SJSA1 (cell line): ENCODE data around the gene ESRRB. TPM values are rescaled to one million over a fixed set of nuclear protein-coding genes. Genes with fewer than 3 reads are reported as not detected.
A peak's percentile ranks its signal among the peaks of the same experiment; 100 is the strongest.
"Not testable (repeated sequence)": the region's sequence is repeated elsewhere in the genome, so short reads cannot be mapped to it uniquely, and the experiment has no call there.

Source experiments
- DNase-seq, 2 experiments: peaks; one replicate each; pipeline ENCODE4 v3.0.0-alpha.2; 2015 to 2020; ENCODE audit warnings: low spot score in 2 of 2, low read depth in 1 of 2
- H3K27ac ChIP-seq: fragments of 250-450 bp; sonication (Bioruptor Pico); 2 replicates; pipeline ENCODE4 v1.5.1; 2020; ENCODE audit warnings: mild to moderate bottlenecking, moderate library complexity
- H3K27me3 ChIP-seq: fragments of 250-450 bp; sonication (Bioruptor Pico); replicated peaks from 2 replicates; pipeline ENCODE4 v1.5.1; 2020; ENCODE audit warnings: mild to moderate bottlenecking, moderate library complexity
- H3K36me3 ChIP-seq: fragments of 250-450 bp; sonication (Bioruptor Pico); 2 replicates; pipeline ENCODE4 v1.5.1; 2020; ENCODE audit warnings: mild to moderate bottlenecking
- H3K4me1 ChIP-seq: fragments of 250-450 bp; sonication (Bioruptor Pico); replicated peaks from 2 replicates; pipeline ENCODE4 v1.6.1; 2021; ENCODE audit warnings: mild to moderate bottlenecking
- H3K4me3 ChIP-seq: fragments of 250-450 bp; sonication (Bioruptor Pico); 2 replicates; pipeline ENCODE4 v1.5.1; 2020; ENCODE audit warnings: mild to moderate bottlenecking
- H3K9me3 ChIP-seq: fragments of 250-450 bp; sonication (Bioruptor Pico); replicated peaks from 2 replicates; pipeline ENCODE4 v1.5.1; 2020; ENCODE audit warnings: mild to moderate bottlenecking
- total RNA-seq: library from RNA; depleted of rRNA; stranded (reverse); fragments of >200 nt; shearing (Covaris generic); gene quantifications from 2 replicates; pipeline ENCODE4 v1.2.3, GENCODE V29; 2014

Gene ESRRB
- total RNA-seq, 1 experiment from 2014 or later = 0.03 TPM

DNA sequence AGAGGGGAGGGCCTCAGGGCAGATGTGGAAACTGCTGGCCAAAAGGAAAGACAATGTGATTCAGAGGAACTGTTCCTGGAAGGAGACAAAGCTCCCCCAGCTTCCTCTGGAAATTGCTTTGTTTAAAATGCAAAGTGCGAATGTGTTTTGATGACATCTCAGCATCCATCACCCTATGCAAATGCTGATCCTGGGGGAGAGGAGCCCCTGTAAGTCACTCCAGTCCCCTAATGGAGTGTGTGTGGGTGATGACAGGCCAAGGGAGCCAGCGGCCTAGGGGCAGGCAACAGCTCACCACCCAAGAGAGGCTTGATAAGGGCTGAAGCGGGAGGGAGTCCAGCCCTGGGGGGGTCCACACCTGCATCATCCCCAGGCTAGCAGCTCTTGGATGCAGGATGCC, 134.2 kb downstream of the ESRRB start:
- H3K4me3 ChIP-seq = no peak overlapping the region
- no peaks in the 10 kb centered on the region for H3K36me3 ChIP-seq
- DNase-seq = no peak
- no peaks in the 10 kb centered on the region for H3K27me3 ChIP-seq
- H3K4me1 ChIP-seq = no peaks in the 10 kb centered on the region
- H3K9me3 ChIP-seq = no peaks in the 10 kb centered on the region
- H3K27ac ChIP-seq = no peak overlapping the region

DNA sequence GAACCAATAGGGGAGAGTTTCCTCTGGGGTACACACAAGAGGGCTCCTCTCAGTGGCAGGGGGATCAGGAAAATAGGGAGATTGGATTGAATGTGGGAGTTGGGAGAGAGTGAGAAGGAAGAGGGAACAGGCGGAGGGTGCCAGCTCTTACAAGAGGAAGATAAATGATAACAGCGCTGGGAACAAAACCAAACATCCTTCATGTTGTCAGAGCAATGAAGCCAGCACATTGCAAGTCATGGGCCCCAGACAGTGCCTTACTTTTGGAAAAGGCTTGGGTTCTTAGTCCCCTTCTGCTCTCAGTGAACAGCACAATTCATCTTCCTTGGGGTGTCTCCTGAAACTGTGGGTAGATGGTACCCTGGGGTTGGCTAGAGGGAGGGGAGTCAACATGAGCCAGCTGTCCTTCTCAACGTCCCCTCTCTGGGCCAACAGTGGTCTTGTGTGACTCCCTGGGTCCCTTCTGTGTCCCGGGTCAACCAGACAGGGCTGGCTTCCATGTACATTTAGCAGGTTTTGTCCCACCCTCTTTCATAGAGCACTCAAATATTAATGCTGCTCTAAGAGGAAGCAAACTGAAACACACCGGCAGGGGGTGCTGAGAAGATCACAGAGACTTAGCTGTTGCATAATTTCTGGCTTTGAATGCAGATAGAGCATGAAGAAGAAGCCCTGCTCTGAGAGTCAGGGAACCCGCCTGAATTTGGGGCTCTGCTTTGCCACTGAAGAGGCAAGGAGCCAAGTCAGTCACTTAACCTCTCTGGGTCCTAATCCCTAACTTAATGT, 138.5 kb downstream of the ESRRB start:
- Histone ChIP-seq H3K9me3 (no peaks in the 10 kb centered on the region), H3K36me3 (no peaks in the 10 kb centered on the region), H3K4me1 (no peaks in the 10 kb centered on the region), H3K4me3 (no peak overlapping the region), H3K27ac (no peak overlapping the region), H3K27me3 (no peaks in the 10 kb centered on the region)
- DNase-seq = no peak

DNA sequence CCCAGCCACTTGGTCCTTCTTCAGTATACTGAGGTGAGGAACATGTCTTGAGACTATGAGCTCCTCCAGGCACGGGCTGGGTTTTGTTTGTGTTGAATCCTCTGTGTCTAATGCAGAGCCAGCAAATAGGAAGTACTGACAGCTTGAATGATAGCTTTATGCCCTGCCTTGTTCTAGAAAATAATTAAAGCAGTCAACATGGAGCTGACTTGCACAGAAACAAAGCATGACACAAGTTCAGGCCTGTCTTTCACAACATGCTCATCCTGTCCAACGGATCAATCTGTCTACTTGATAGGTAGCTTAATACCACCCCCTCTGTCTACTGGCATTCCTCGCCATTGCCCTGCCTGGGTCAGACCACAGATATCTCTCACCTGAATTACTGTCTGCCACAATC, 140.9 kb downstream of the ESRRB start:
- H3K4me1 ChIP-seq = no peaks in the 10 kb centered on the region
- no peak overlapping the region for H3K4me3 ChIP-seq
- no peaks in the 10 kb centered on the region for H3K27me3 ChIP-seq
- DNase-seq = no peak
- no peak overlapping the region for H3K27ac ChIP-seq
- no peaks in the 10 kb centered on the region for H3K36me3 ChIP-seq
- H3K9me3 ChIP-seq = no peaks in the 10 kb centered on the region

DNA sequence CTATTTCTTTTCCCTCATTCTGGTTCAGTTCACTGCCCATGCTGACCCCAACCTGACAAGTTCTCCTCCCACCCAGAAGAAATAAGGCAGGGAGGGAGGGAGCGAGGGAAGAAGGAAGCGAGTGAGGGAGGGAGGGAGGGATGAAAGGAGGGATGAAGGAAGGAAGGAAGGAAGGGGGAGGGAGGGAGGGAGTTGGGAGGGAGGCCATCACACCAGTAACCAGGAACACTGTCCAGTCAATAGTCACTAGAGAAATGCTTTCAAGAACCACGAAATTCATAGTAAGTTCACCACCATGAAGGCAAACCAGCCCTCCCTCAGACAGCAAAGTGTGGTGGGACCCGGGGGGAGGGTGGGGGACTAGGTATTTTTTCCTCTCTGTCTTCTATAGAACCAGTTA, 142.4 kb downstream of the ESRRB start:
- Histone ChIP-seq H3K9me3 (no peaks in the 10 kb centered on the region), H3K27ac (no peak overlapping the region), H3K36me3 (no peaks in the 10 kb centered on the region), H3K4me3 (no peak overlapping the region), H3K4me1 (no peaks in the 10 kb centered on the region), H3K27me3 (no peaks in the 10 kb centered on the region)
- DNase-seq = no peak

DNA sequence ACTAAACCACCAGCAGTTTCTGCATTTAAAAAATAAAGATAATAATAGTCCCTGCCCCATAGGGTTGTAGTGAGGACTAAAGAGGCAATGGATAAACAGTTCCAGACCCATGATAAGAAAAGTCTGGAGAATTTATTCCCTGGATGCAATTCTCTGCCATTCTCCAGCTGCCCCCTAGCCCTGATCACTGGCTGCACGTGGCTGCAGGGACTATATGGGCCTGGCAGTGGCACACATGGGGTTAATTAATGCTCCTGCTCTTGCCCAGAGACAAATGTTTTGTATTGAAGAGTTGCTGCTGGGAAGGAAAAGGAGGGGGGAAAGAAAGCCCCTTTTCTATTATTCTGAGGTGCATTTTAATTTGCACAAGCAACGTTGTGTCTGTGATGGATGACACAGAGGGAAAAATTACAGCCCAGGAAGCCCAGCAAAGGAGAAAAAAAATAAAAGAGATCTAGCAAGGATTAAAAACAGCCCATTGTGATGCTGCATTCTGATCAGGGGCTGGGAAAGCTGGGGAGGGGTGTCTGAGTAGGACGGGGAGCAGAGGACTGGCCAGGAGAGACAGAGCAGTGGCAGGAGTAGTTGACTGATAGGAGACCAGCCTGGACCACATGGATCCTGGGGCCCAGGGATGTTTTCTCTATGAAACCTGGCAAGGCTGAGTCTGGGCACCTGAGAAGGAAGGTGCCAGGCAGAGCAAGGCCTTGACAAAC, 149.3 kb downstream of the ESRRB start:
- no peak overlapping the region for H3K27ac ChIP-seq
- no peaks in the 10 kb centered on the region for H3K27me3 ChIP-seq
- no peaks in the 10 kb centered on the region for H3K9me3 ChIP-seq
- H3K4me1 ChIP-seq = no peaks in the 10 kb centered on the region
- DNase-seq = no peak
- no peak overlapping the region for H3K4me3 ChIP-seq
- no peaks in the 10 kb centered on the region for H3K36me3 ChIP-seq

DNA sequence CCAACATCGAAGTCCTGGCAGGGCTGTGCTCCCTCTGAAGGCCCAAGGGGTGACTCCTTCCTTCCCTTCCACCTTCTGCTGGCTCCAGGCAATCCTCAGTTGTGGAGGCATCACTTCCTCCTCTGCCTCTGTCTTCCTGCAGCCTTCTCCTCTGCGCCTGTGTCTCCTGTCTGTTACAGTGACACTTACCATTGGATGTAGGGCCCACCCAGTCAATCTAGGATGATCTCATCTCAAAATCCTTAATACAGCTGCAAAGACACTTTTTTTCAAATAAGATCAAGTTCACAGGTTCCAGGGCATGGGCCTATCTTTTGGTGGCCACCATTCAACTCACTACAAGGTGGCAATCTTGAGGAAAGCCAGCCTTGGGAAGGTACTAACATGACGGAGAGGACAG, 155.1 kb downstream of the ESRRB start:
- Histone ChIP-seq H3K4me1 (no peaks in the 10 kb centered on the region), H3K4me3 (no peak overlapping the region), H3K27me3 (no peaks in the 10 kb centered on the region), H3K36me3 (no peaks in the 10 kb centered on the region), H3K27ac (no peak overlapping the region), H3K9me3 (no peaks in the 10 kb centered on the region)
- no peak for DNase-seq

DNA sequence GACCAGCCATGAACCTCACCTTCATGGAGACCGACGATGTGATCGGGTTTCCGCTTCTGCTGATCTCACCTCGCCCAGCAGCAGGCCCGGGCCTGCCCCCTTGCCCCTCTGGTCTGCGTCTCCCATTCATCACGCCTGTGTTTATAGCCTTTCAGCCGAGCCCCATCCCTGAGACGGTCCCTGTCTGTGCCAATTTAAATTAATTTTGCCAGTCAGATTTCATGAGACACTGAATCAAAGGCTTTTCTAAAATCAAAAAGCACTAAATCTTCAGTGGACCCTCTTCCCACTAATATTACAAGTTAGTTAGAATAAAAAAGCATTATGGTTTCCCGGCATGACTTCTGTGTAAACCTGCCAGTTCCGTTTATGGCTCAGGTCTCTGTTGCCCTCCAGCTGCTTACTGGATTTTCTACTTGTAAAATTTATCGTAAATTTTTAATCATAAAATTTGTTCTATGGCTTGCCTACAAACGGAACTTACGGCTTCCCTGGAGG, 155.9 kb downstream of the ESRRB start:
- Histone ChIP-seq H3K4me3 (no peak overlapping the region), H3K27ac (no peak overlapping the region), H3K4me1 (no peaks in the 10 kb centered on the region), H3K27me3 (no peaks in the 10 kb centered on the region), H3K9me3 (no peaks in the 10 kb centered on the region), H3K36me3 (no peaks in the 10 kb centered on the region)
- no peak for DNase-seq

DNA sequence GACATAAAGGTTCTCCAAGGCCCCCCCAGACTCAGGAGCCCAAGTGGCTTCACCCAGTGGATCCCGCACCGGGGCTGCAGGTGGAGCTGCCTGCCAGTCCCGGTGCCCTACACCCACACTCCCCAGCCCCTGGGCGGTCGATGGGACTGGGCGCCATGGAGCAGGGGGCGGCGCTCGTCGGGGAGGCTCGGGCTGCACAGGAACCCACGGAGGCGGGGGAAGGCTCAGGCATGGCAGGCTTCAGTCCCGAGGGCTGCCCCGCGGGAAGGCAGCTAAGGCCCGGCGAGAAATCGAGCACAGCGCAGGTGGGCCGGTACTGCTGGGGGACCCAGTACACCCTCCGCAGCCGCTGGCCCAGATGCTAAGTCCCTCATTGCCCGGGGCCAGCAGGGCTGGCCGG, 160.7 kb downstream of the ESRRB start:
- not testable (repeated sequence) for H3K36me3 ChIP-seq, H3K27ac ChIP-seq, DNase-seq, H3K4me1 ChIP-seq, H3K27me3 ChIP-seq, H3K9me3 ChIP-seq, H3K4me3 ChIP-seq

DNA sequence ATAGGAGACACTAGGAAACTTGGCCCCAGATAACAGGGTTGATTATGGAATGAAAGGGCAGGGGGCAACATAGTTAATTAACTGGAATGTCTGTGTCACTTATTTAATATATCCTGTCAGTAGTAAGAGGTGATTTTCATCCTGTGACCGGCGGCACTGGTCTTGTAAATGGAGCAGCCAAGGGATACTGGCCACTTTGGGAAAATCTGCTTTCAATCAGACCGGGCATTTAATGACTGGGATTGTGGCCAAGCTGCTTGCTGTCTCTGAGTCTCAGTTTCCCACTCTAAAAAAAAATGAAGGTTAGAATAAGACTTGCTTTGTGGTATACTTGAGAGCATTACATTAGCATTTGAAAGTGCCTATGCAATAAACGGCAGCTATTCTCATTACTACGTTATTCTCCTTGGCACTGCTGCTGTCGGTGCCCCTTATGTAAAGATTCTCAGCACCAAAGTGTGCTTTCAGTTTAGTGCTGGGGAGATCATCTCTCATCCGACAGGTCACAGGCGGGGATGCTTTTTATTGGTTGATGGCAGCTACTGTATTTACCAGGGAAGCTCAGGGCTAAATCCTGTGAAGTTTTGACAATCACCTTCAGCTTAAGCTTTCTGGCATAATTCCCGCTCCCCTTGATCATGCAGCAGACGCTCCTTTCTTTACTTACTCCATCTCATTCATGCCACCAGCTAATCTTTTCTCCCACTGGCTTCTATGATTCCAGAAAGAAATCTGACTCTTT, 162.1 kb downstream of the ESRRB start:
- Histone ChIP-seq H3K4me1 (no peaks in the 10 kb centered on the region), H3K9me3 (no peaks in the 10 kb centered on the region), H3K4me3 (no peak overlapping the region), H3K36me3 (no peaks in the 10 kb centered on the region), H3K27ac (no peak overlapping the region), H3K27me3 (no peaks in the 10 kb centered on the region)
- DNase-seq = no peak

DNA sequence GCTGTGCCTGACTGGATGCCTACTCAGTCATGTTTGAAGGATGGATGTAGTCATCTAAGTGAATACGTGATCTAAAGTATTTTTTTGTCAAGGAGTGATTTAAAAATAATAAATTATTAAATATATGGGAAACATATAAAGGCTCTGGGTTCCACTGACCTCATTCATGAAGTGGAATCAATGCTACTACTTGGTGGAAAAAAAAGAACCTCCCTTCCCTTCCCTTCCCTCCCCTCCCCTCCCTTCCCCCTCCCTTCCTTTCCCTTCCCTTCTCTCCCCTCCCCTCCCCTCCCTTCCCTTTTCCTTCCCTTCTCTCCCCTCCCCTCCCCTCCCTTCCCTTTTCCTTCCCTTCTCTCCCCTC, 162.7 kb downstream of the ESRRB start:
- no peaks in the 10 kb centered on the region for H3K4me1 ChIP-seq
- no peak overlapping the region for H3K4me3 ChIP-seq
- H3K36me3 ChIP-seq = no peaks in the 10 kb centered on the region
- no peak overlapping the region for H3K27ac ChIP-seq
- no peak for DNase-seq
- no peaks in the 10 kb centered on the region for H3K27me3 ChIP-seq
- no peaks in the 10 kb centered on the region for H3K9me3 ChIP-seq

DNA sequence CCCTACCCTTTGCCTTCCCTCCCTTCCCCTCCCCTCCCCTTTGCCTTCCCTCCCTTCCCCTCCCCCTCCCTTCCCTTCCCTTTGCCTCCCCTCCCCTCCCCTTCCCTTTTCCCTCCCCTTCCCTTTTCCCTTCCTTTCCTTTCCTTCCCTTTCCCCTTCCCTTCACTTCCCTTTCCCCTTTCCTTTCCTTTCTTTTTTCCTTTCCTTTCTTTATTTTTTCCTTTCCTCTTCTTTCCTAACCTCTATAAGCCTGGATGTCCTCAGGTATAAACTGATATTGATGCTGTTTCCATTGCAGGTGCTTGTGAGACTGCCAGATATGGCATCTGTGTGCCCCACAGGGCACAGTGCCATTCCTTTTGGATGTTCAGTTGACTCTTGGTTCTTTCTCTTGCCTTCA, 163.2 kb downstream of the ESRRB start:
- no peaks in the 10 kb centered on the region for H3K4me1 ChIP-seq
- no peaks in the 10 kb centered on the region for H3K27me3 ChIP-seq
- H3K36me3 ChIP-seq = no peaks in the 10 kb centered on the region
- H3K27ac ChIP-seq = no peak overlapping the region
- no peak for DNase-seq
- H3K9me3 ChIP-seq = no peaks in the 10 kb centered on the region
- no peak overlapping the region for H3K4me3 ChIP-seq

DNA sequence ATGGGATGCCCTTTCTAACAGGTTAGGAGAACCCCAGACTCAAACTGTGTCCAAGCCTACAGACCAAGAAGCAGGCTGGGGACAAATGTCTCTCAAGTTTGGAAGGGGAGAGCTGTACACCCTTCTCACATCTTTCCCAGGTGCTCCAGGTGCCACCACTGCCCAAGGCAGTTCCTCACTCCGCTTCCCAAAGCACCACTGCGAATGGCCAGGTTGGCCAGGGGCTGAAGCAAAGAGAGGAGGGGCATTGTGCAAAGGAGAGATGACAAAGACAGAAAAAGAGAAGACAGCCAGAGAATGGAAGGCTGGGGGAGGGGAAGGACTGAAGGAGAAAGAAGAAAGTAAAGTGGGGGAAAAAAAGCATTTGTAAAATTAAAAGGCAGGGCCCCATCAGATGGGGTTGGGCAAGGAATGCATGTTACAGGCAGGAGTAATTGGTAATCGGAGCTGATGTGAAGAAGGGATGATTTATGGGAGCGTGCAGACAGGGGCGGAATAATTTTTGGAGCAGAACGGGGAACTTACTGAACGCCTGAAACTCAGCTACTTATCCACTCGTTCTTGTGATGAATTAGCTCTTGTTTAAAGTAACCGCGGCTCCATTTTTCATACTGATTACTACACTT, 165.8 kb downstream of the ESRRB start:
- DNase-seq = no peak
- Histone ChIP-seq H3K4me3 (no peak overlapping the region), H3K4me1 (no peaks in the 10 kb centered on the region), H3K27ac (no peak overlapping the region), H3K27me3 (no peaks in the 10 kb centered on the region), H3K9me3 (no peaks in the 10 kb centered on the region), H3K36me3 (no peaks in the 10 kb centered on the region)

DNA sequence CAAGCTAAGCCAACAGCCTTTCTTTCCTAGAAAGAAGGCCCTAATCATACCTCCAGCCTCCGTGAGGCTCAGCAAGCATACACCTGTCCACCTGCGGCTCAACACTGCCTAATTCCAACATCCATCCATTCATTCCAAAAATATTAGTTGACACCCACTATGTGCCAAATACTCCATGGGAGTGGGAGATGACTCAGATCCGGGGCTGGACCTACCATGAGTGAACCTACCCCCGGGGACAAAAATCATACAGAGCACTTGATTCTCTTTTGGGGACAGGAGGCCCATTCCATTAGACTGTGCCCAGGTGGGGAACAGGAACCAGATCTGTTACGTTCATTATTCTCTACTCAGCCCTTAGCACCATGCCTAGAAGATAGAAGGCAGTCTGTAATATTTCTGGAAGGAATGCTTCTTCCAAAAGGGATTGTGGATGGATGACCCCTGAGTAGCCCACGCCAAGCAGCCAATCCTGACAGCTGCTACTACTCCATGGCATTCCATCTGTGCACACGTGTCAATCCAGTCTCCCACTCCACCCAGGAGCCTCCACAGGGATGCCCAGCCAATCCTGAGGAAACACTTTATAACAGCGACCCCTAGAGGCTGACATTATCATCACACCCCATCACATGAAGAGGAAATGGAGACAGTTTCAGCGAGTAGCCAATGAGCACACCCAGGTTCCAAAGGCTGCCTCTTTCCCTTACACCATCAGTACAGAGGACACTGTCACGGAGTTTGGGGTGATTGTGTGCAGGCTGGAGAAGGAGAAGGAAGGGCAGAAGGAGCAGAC, 170.7 kb downstream of the ESRRB start:
- H3K27me3 ChIP-seq = no peaks in the 10 kb centered on the region
- no peaks in the 10 kb centered on the region for H3K36me3 ChIP-seq
- H3K4me3 ChIP-seq = no peak overlapping the region
- H3K9me3 ChIP-seq = no peaks in the 10 kb centered on the region
- peak in 1 of 2 experiments; percentile 28 for DNase-seq
- no peaks in the 10 kb centered on the region for H3K4me1 ChIP-seq
- no peak overlapping the region for H3K27ac ChIP-seq
